SIG-M5 (cell line): ENCODE measurements around the gene TMEM50A.
"Not testable (repeated sequence)": the region's sequence is repeated elsewhere in the genome, so short reads cannot be mapped to it uniquely, and the experiment has no call there.

Experiments
- DNase-seq: peaks from one replicate; lab custom pipeline; 2025; lab: John Stamatoyannopoulos, UW

TMEM50A gene

GRCh38 chr1:25338188-25338981, at the start of gene TMEM50A:
Gene TMEM50A, plus strand, starts transcription at chr1:25338334. Its CDS starts 2,153 bp downstream, at chr1:25340487.
- DNase-seq, result no peak

- not testable (repeated sequence) for DNase-seq
These were observed 49.5 kb upstream of the TMEM50A start for GRCh38 chr1:25288573-25289101.

GRCh38 chr1:25290043-25290442, 48.1 kb upstream of the TMEM50A start:
- not testable (repeated sequence) for DNase-seq

- DNase-seq, result not testable (repeated sequence)
These were observed 44.7 kb upstream of the TMEM50A start for GRCh38 chr1:25293426-25293825.

GRCh38 chr1:25294889-25295826, 43.0 kb upstream of the TMEM50A start:
- not testable (repeated sequence) for DNase-seq

GRCh38 chr1:25296501-25296900, 41.6 kb upstream of the TMEM50A start:
- DNase-seq, result not testable (repeated sequence)

GRCh38 chr1:25300729-25301128, 37.4 kb upstream of the TMEM50A start:
- DNase-seq, result not testable (repeated sequence)

GRCh38 chr1:25302330-25302729, 35.8 kb upstream of the TMEM50A start:
- DNase-seq, result not testable (repeated sequence)

- DNase-seq, result not testable (repeated sequence)
These were observed 33.2 kb upstream of the TMEM50A start for GRCh38 chr1:25304936-25305335.

GRCh38 chr1:25308168-25308567, 30.0 kb upstream of the TMEM50A start:
- not testable (repeated sequence) for DNase-seq

GRCh38 chr1:25309085-25309484, 29.0 kb upstream of the TMEM50A start:
- not testable (repeated sequence) for DNase-seq

- not testable (repeated sequence) for DNase-seq
These were observed 28.6 kb upstream of the TMEM50A start for GRCh38 chr1:25309486-25309885.

GRCh38 chr1:25312806-25313470, 25.2 kb upstream of the TMEM50A start:
- not testable (repeated sequence) for DNase-seq

- DNase-seq, result not testable (repeated sequence)
These were observed 17.7 kb upstream of the TMEM50A start for GRCh38 chr1:25320314-25320938.

- DNase-seq, result not testable (repeated sequence)
These were observed 16.0 kb upstream of the TMEM50A start for GRCh38 chr1:25322127-25322526.

- not testable (repeated sequence) for DNase-seq
These were observed 13.7 kb upstream of the TMEM50A start for GRCh38 chr1:25324407-25324806.

- DNase-seq, result not testable (repeated sequence)
These were observed 10.0 kb upstream of the TMEM50A start for GRCh38 chr1:25327864-25328790.

- not testable (repeated sequence) for DNase-seq
These were observed 9.3 kb upstream of the TMEM50A start for GRCh38 chr1:25328791-25329185.

- DNase-seq, result not testable (repeated sequence)
These were observed 8.8 kb upstream of the TMEM50A start for GRCh38 chr1:25329336-25329735.

- not testable (repeated sequence) for DNase-seq
These were observed 8.2 kb upstream of the TMEM50A start for GRCh38 chr1:25329950-25330349.
